ENCODE results near the gene MMD2.
"Not testable (repeated sequence)": the region's sequence is repeated elsewhere in the genome, so short reads cannot be mapped to it uniquely, and the experiment has no call there.

The MMD2 gene

GRCh38 chr7:4995429-4995969, 36.5 kb upstream of the MMD2 start:
- no peak overlapping the region for H3K4ac ChIP-seq (ENCODE audit: low read length)
- no peak overlapping the region for H2BK120ac ChIP-seq (ENCODE audit: low read depth, low read length)
- no peak overlapping the region for H2BK15ac ChIP-seq (ENCODE audit: low read length)
- no peaks in the 10 kb centered on the region for H3K9me3 ChIP-seq (replicated peaks in 1 of 2; ENCODE audit: control insufficient read depth in 2 of 2, insufficient read depth in 1 of 2, low read depth in 1 of 2, low read length in 2 of 2)
- WGBS, 2 donors (ENCODE audit: extremely low coverage in 2 of 2, insufficient read length in 2 of 2, insufficient replicate concordance in 1 of 2): no CpG with 5 or more reads among the region's 10 CpGs
- H3K36me3 ChIP-seq (replicated peaks in 1 of 2; ENCODE audit: control insufficient read depth in 2 of 2, insufficient read depth in 2 of 2, low read length in 2 of 2): peaks cover 40 to 87% of the 10 kb centered on the region in 2 donors
- peaks cover 2% of the 10 kb centered on the region for H3K79me1 ChIP-seq (ENCODE audit: low read depth, low read length)
- H3K4me2 ChIP-seq (ENCODE audit: insufficient read depth, low read length, poor library complexity, severe bottlenecking): no peak overlapping the region
- no peak overlapping the region for H3K4me3 ChIP-seq (ENCODE audit: low read length in 2 of 2)
- no peak overlapping the region for H2AK5ac ChIP-seq (ENCODE audit: low read depth, low read length)
- no peak overlapping the region for H3K23ac ChIP-seq (ENCODE audit: low read depth, low read length, poor library complexity)
- no peak overlapping the region for H2BK12ac ChIP-seq (ENCODE audit: low read length)
- H3K27ac ChIP-seq (replicated peaks; ENCODE audit: low read length): no peak overlapping the region
- H2BK5ac ChIP-seq (ENCODE audit: low read length): no peak overlapping the region
- no peaks in the 10 kb centered on the region for H3K4me1 ChIP-seq (ENCODE audit: control insufficient read depth in 2 of 2, insufficient read depth in 1 of 2, low read depth in 1 of 2, low read length in 2 of 2)
- H3K9ac ChIP-seq (ENCODE audit: low read depth, low read length, poor library complexity): no peak overlapping the region
- H3K27me3 ChIP-seq (ENCODE audit: control insufficient read depth in 3 of 3, insufficient read depth in 3 of 3, low read depth in 1 of 3, low read length in 3 of 3): peaks cover 0 to 2% (median 0%) of the 10 kb centered on the region in 3 experiments
- no peak overlapping the region for H2AFZ ChIP-seq (ENCODE audit: low read length)
- H4K91ac ChIP-seq (ENCODE audit: low read depth, low read length, poor library complexity): no peak overlapping the region
- H3K18ac ChIP-seq (ENCODE audit: low read length): no peak overlapping the region
- DNase-seq (ENCODE audit: low spot score): no peak
- no peak overlapping the region for H4K8ac ChIP-seq (ENCODE audit: low read depth, low read length)
- H3K14ac ChIP-seq (ENCODE audit: low read length): no peak overlapping the region

- Histone ChIP-seq H3K27ac (replicated peaks; ENCODE audit: low read length) (no peak overlapping the region), H4K8ac (ENCODE audit: low read depth, low read length) (no peak overlapping the region), H2BK15ac (ENCODE audit: low read length) (no peak overlapping the region), H3K4me3 (ENCODE audit: low read length in 2 of 2) (no peak overlapping the region), H3K4me2 (ENCODE audit: insufficient read depth, low read length, poor library complexity, severe bottlenecking) (no peak overlapping the region), H3K4ac (ENCODE audit: low read length) (no peak overlapping the region), H3K4me1 (ENCODE audit: control insufficient read depth in 2 of 2, insufficient read depth in 1 of 2, low read depth in 1 of 2, low read length in 2 of 2) (no peaks in the 10 kb centered on the region), H2BK5ac (ENCODE audit: low read length) (no peak overlapping the region), H2BK12ac (ENCODE audit: low read length) (no peak overlapping the region), H3K27me3 (ENCODE audit: control insufficient read depth in 3 of 3, insufficient read depth in 3 of 3, low read depth in 1 of 3, low read length in 3 of 3) (no peaks in the 10 kb centered on the region), H3K18ac (ENCODE audit: low read length) (no peak overlapping the region), H4K91ac (ENCODE audit: low read depth, low read length, poor library complexity) (no peak overlapping the region), H2AK5ac (ENCODE audit: low read depth, low read length) (no peak overlapping the region), H3K79me1 (ENCODE audit: low read depth, low read length) (peaks cover 2% of the 10 kb centered on the region), H3K14ac (ENCODE audit: low read length) (no peak overlapping the region), H3K9me3 (replicated peaks in 1 of 2; ENCODE audit: control insufficient read depth in 2 of 2, insufficient read depth in 1 of 2, low read depth in 1 of 2, low read length in 2 of 2) (no peaks in the 10 kb centered on the region), H2AFZ (ENCODE audit: low read length) (no peak overlapping the region), H3K23ac (ENCODE audit: low read depth, low read length, poor library complexity) (no peak overlapping the region), H2BK120ac (ENCODE audit: low read depth, low read length) (no peak overlapping the region), H3K36me3 (replicated peaks in 1 of 2; ENCODE audit: control insufficient read depth in 2 of 2, insufficient read depth in 2 of 2, low read length in 2 of 2) (peaks cover 39 to 92% of the 10 kb centered on the region in 2 donors), H3K9ac (ENCODE audit: low read depth, low read length, poor library complexity) (no peak overlapping the region)
- WGBS, 2 donors (ENCODE audit: extremely low coverage in 2 of 2, insufficient read length in 2 of 2, insufficient replicate concordance in 1 of 2): no CpG with 5 or more reads among the region's 8 CpGs
- no peak for DNase-seq (ENCODE audit: low spot score)
These were observed 34.5 kb upstream of the MMD2 start for GRCh38 chr7:4993471-4993870.

DNA sequence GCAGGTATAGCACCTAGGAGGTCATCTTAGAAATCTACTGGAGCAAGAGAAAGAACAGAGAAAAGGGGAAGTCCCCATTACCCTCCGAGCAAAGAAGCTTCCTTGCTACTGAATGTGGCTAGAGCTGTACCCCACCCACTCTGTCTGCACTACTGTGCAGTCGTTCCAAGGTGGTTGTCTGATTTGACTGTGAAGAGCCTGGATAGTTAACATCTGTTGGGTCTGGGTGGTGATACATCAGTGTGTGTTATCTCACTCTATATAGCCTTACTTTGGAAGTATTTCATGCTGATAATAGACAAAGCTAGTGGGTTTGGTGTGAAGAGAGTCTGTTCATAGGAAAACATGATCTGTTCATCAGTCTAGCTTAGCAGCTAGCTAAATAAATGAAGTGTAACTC, 23.8 kb upstream of the MMD2 start:
- not testable (repeated sequence) for H2BK12ac ChIP-seq (ENCODE audit: low read length); H2AK5ac ChIP-seq (ENCODE audit: low read depth, low read length); H3K18ac ChIP-seq (ENCODE audit: low read length); H3K27ac ChIP-seq (replicated peaks; ENCODE audit: low read length); DNase-seq (ENCODE audit: low spot score); H4K8ac ChIP-seq (ENCODE audit: low read depth, low read length); H3K79me1 ChIP-seq (ENCODE audit: low read depth, low read length); H3K23ac ChIP-seq (ENCODE audit: low read depth, low read length, poor library complexity); H2BK5ac ChIP-seq (ENCODE audit: low read length); H2BK15ac ChIP-seq (ENCODE audit: low read length); H2AFZ ChIP-seq (ENCODE audit: low read length); H3K14ac ChIP-seq (ENCODE audit: low read length); H3K9me3 ChIP-seq (replicated peaks in 1 of 2; ENCODE audit: control insufficient read depth in 2 of 2, insufficient read depth in 1 of 2, low read depth in 1 of 2, low read length in 2 of 2); H3K9ac ChIP-seq (ENCODE audit: low read depth, low read length, poor library complexity); H2BK120ac ChIP-seq (ENCODE audit: low read depth, low read length); H3K27me3 ChIP-seq (ENCODE audit: control insufficient read depth in 3 of 3, insufficient read depth in 3 of 3, low read depth in 1 of 3, low read length in 3 of 3); H4K91ac ChIP-seq (ENCODE audit: low read depth, low read length, poor library complexity); H3K4me1 ChIP-seq (ENCODE audit: control insufficient read depth in 2 of 2, insufficient read depth in 1 of 2, low read depth in 1 of 2, low read length in 2 of 2); H3K4ac ChIP-seq (ENCODE audit: low read length); H3K4me2 ChIP-seq (ENCODE audit: insufficient read depth, low read length, poor library complexity, severe bottlenecking); H3K4me3 ChIP-seq (ENCODE audit: low read length in 2 of 2)
- H3K36me3 ChIP-seq (replicated peaks in 1 of 2; ENCODE audit: control insufficient read depth in 2 of 2, insufficient read depth in 2 of 2, low read length in 2 of 2): peaks cover 13 to 84% of the 10 kb centered on the region in 2 donors
- WGBS, 2 donors (ENCODE audit: extremely low coverage in 2 of 2, insufficient read length in 2 of 2, insufficient replicate concordance in 1 of 2): no CpG with 5 or more reads among the region's 2 CpGs

DNA sequence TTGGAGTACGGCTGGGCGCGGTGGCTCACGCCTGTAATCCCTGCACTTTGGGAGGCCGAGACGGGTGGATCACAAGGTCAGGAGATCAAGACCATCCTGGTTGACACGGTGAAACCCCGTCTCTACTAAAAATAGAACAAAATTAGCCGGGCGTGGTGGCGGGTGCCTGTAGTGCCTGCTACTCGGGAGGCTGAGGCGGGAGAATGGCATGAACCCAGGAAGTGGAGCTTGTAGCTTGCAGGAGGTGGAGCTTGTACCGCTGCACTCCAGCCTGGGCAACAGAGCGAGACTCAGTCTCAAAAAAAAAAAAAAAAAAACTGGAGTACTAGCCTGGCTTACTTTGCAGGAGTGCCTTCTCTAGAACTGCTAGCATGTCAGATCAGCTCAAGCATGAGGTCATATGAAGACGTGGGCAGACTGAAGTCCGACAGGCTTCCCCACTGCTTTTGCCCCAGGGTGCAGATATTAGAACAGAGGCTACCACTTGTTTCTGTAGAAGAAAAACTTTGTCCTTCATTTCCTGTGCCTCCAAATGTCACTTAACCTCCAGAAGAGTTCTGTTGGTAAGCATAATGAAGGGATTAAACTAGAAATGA, 22.4 kb upstream of the MMD2 start:
- H2BK120ac ChIP-seq (ENCODE audit: low read depth, low read length); H2BK5ac ChIP-seq (ENCODE audit: low read length); H3K9me3 ChIP-seq (replicated peaks in 1 of 2; ENCODE audit: control insufficient read depth in 2 of 2, insufficient read depth in 1 of 2, low read depth in 1 of 2, low read length in 2 of 2); DNase-seq (ENCODE audit: low spot score); H3K4me3 ChIP-seq (ENCODE audit: low read length in 2 of 2); H2AK5ac ChIP-seq (ENCODE audit: low read depth, low read length); H3K4me1 ChIP-seq (ENCODE audit: control insufficient read depth in 2 of 2, insufficient read depth in 1 of 2, low read depth in 1 of 2, low read length in 2 of 2); H3K79me1 ChIP-seq (ENCODE audit: low read depth, low read length); H3K27ac ChIP-seq (replicated peaks; ENCODE audit: low read length); H3K4me2 ChIP-seq (ENCODE audit: insufficient read depth, low read length, poor library complexity, severe bottlenecking); H2BK15ac ChIP-seq (ENCODE audit: low read length); H2AFZ ChIP-seq (ENCODE audit: low read length); H4K91ac ChIP-seq (ENCODE audit: low read depth, low read length, poor library complexity); H3K27me3 ChIP-seq (ENCODE audit: control insufficient read depth in 3 of 3, insufficient read depth in 3 of 3, low read depth in 1 of 3, low read length in 3 of 3); H4K8ac ChIP-seq (ENCODE audit: low read depth, low read length); H2BK12ac ChIP-seq (ENCODE audit: low read length); H3K23ac ChIP-seq (ENCODE audit: low read depth, low read length, poor library complexity); H3K18ac ChIP-seq (ENCODE audit: low read length); H3K14ac ChIP-seq (ENCODE audit: low read length); H3K9ac ChIP-seq (ENCODE audit: low read depth, low read length, poor library complexity); H3K4ac ChIP-seq (ENCODE audit: low read length): not testable (repeated sequence)
- H3K36me3 ChIP-seq (replicated peaks in 1 of 2; ENCODE audit: control insufficient read depth in 2 of 2, insufficient read depth in 2 of 2, low read length in 2 of 2): peaks cover 8 to 86% of the 10 kb centered on the region in 2 donors
- WGBS, 2 donors (ENCODE audit: extremely low coverage in 2 of 2, insufficient read length in 2 of 2, insufficient replicate concordance in 1 of 2): no CpG with 5 or more reads among the region's 17 CpGs
